HepG2 (cell line): Measurements from ENCODE around the gene AP2A2. TPM values are rescaled to one million over a fixed set of nuclear protein-coding genes. Genes with fewer than 3 reads are reported as not detected.

Experiments
- ATAC-seq: fragments of 200-7000 bp; cut with Tn5 transposase; 3 replicates; pipeline ENCODE4 v1.9.1; 2020; ENCODE audit warnings: mild to moderate bottlenecking, moderate library complexity
- BruUV-seq: library from RNA; stranded (reverse); fragments of 400-500 nt; replicated peaks from 2 replicates; lab custom pipeline; 2021; lab: Mats Ljungman, UMichigan
- CTCF ChIA-PET: fragments of 300-600 bp; formaldehyde crosslinking; extraction: SDS; loops from one replicate; lab custom pipeline; 2021; ENCODE audit warnings: low total read pairs, inconsistent platforms, low intra/inter-chr PET ratio; lab: Yijun Ruan, JAX
- POLR2A ChIA-PET: fragments of 350-600 bp; sonication (Branson Sonifier 250); formaldehyde crosslinking; loops from one replicate; lab custom pipeline; 2020; ENCODE audit warnings: antibody characterized with exemption, inconsistent platforms; lab: Yijun Ruan, JAX
- DNase-seq: peaks from one replicate; pipeline ENCODE4 v3.0.0-alpha.2; 2015; ENCODE audit warnings: low spot score
- FAIRE-seq: peaks from 3 replicates; lab custom pipeline; 2011; peaks lifted over from hg19 to GRCh38; lab: Jason Lieb, UNC
- H2AFZ ChIP-seq: one replicate; pipeline ENCODE4 v1.6.1; 2011; ENCODE audit warnings: low read length, inconsistent platforms
- H3K27ac ChIP-seq: fragments of 300-600 bp; 3 replicates; pipeline ENCODE4 v1.8.0; 2011; ENCODE audit warnings: mixed run types, mild to moderate bottlenecking, mixed read lengths, low read length, inconsistent platforms; ENCODE audit not compliant: insufficient read depth; ENCODE audit errors: extremely low read length
- H3K27me3 ChIP-seq, 2 experiments: fragments of 200-600 bp in 1 of 2; 2 replicates in 1 of 2; 3 replicates in 1 of 2; pipeline versions ENCODE4 v1.6.0 to v1.8.0; 2011; ENCODE audit warnings: low read length in 2 of 2, mild to moderate bottlenecking in 2 of 2, moderate library complexity in 2 of 2, inconsistent platforms in 1 of 2; ENCODE audit not compliant: insufficient read depth in 2 of 2, control insufficient read depth in 1 of 2
- H3K36me3 ChIP-seq, 2 experiments: fragments of 200-600 bp in 1 of 2; replicated peaks in 1 of 2; 2 replicates in 1 of 2; 3 replicates in 1 of 2; pipeline versions ENCODE4 v1.5.1 to v1.8.0; 2011; ENCODE audit warnings: low read length in 2 of 2, inconsistent platforms in 1 of 2; ENCODE audit not compliant: insufficient read depth in 2 of 2, control insufficient read depth in 1 of 2
- H3K4me1 ChIP-seq: 2 replicates; pipeline ENCODE4 v1.5.1; 2012; ENCODE audit warnings: low read length, inconsistent platforms; ENCODE audit not compliant: insufficient read depth
- H3K4me2 ChIP-seq: 2 replicates; pipeline ENCODE4 v1.6.0; 2011; ENCODE audit warnings: low read depth, low read length, inconsistent platforms
- H3K4me3 ChIP-seq, 3 experiments: fragments of 200-600 bp in 1 of 3; sonication (generic), shearing (Covaris generic) in 1 of 3; replicated peaks in 1 of 3; 2 replicates each; pipeline ENCODE4 v1.5.1; 2011 to 2016; ENCODE audit warnings: low read length in 3 of 3, inconsistent platforms in 2 of 3, low read depth in 2 of 3, mild to moderate bottlenecking in 2 of 3, control low read depth in 1 of 3, mixed read lengths in 1 of 3; ENCODE audit not compliant: insufficient read depth in 1 of 3
- H3K79me2 ChIP-seq: one replicate; pipeline ENCODE4 v1.6.1; 2011; ENCODE audit warnings: low read length, inconsistent platforms; ENCODE audit not compliant: insufficient read depth
- H3K9ac ChIP-seq: 2 replicates; pipeline ENCODE4 v1.6.0; 2011; ENCODE audit warnings: mild to moderate bottlenecking, low read depth, low read length, inconsistent platforms; ENCODE audit not compliant: insufficient read depth
- H3K9me3 ChIP-seq: 2 replicates; pipeline ENCODE4 v1.5.1; 2012; ENCODE audit warnings: mild to moderate bottlenecking, low read length
- H4K20me1 ChIP-seq: 2 replicates; pipeline ENCODE4 v1.6.0; 2011; ENCODE audit warnings: inconsistent platforms, mild to moderate bottlenecking, low read length, moderate library complexity; ENCODE audit not compliant: insufficient read depth
- ATF5 ChIP-seq: sonication (generic); formaldehyde crosslinking; IDR thresholded peaks from 2 replicates; pipeline ENCODE4 v1.4.0; 2020; ENCODE audit warnings: mild to moderate bottlenecking, low read depth, missing genetic modification reagents
- HIVEP1 ChIP-seq: sonication (generic); formaldehyde crosslinking; IDR thresholded peaks from 2 replicates; pipeline ENCODE4 v1.4.0; 2020; ENCODE audit warnings: mild to moderate bottlenecking, missing genetic modification reagents
- ZNF720 ChIP-seq: sonication (generic); formaldehyde crosslinking; IDR thresholded peaks from 2 replicates; pipeline ENCODE4 v1.4.0; 2020; ENCODE audit warnings: missing genetic modification reagents
- WGBS: methylation state at CpG from one replicate; pipeline ENCODE4 v1.1.6; 2017; ENCODE audit warnings: low lambda C conversion rate; 5-methylcytosine and 5-hydroxymethylcytosine counted together
- in situ Hi-C: cut with HindIII; loops from 2 replicates; pipeline ENCODE4 v1.10.0; 2017; ENCODE audit warnings: low pct_unique_long_range_greater_than_20kb; ENCODE audit not compliant: extremely low pct_ligation_motif_present
- intact Hi-C: fragments of 100-400 bp; cut with micrococcal nuclease; formaldehyde crosslinking; loops from one replicate; pipeline ENCODE4 v1.10.0; 2022; ENCODE audit not compliant: unreplicated experiment
- polyA plus RNA-seq, 8 experiments: library from polyadenylated mRNA; depleted of rRNA in 3 of 8; stranded (reverse) in 7 of 8; unstranded in 1 of 8; fragments of >200 nt; fragmentation: Illumina TruSeq in 4 of 8; extraction: Trizol in 4 of 8; gene quantifications; 2 replicates each; pipeline versions ENCODE4 v1.2.1 to v1.2.3, GENCODE V29; 2011 to 2016; ENCODE audit warnings: low read depth in 4 of 8, missing spikeins in 1 of 8, mixed read lengths in 1 of 8; ENCODE audit not compliant: insufficient read depth in 1 of 8
- total RNA-seq, 5 experiments: library from RNA; depleted of rRNA; stranded (reverse); fragments of >200 nt; fragmentation: Illumina TruSeq; extraction: Trizol; gene quantifications; 2 replicates each; pipeline ENCODE4 v1.2.3, GENCODE V29; 2016; ENCODE audit warnings: low read depth in 1 of 5

The AP2A2 gene
- total and polyA plus RNA-seq, 2 of the 13 experiments (the other 11 are each of a cell fraction or from before 2014, with no cell fraction given): 25.7 to 75.7 TPM

- Histone ChIP-seq H3K27me3 (no peaks in the 10 kb centered on the region; a peak in 2 of 5 replicates), H3K4me2 (no peak overlapping the region), H3K79me2 (peaks cover 30% of the 10 kb centered on the region), H3K9ac (no peak overlapping the region), H4K20me1 (no peaks in the 10 kb centered on the region), H3K9me3 (no peaks in the 10 kb centered on the region), H3K27ac (no peak overlapping the region), H3K4me1 (peaks cover 25% of the 10 kb centered on the region), H2AFZ (no peak overlapping the region), H3K36me3 (peaks cover 14 to 27% of the 10 kb centered on the region in 2 experiments), H3K4me3 (no peak overlapping the region)
- ATAC-seq: no peak
- FAIRE-seq: no peak
- ChIA-PET POLR2A (no interaction called here), CTCF (no interaction called here)
- in situ Hi-C loops (no loop called here), intact Hi-C loops (no loop called here)
- TF ChIP-seq ATF5 (CRISPR knock-in tag): no peak
- no peak for TF ChIP-seq HIVEP1 (CRISPR knock-in tag)
- DNase-seq: no peak
- no TSS peak for BruUV-seq
- 100% methylated on average over 2 of the region's 2 CpGs for WGBS
These were observed 18.0 kb upstream of the AP2A2 start for GRCh38 chr11:907668-908067.

GRCh38 chr11:908273-908672, 17.4 kb upstream of the AP2A2 start:
- in situ Hi-C loops: no loop called here
- no peak overlapping the region for H3K9ac ChIP-seq
- no peak for ATAC-seq
- peaks cover 10 to 21% of the 10 kb centered on the region in 2 experiments for H3K36me3 ChIP-seq
- no TSS peak for BruUV-seq
- intact Hi-C loops: no loop called here
- POLR2A ChIA-PET: no interaction called here
- H2AFZ ChIP-seq: no peak overlapping the region
- no peak for DNase-seq
- WGBS: 88% methylated on average over 3 of the region's 5 CpGs
- no peak overlapping the region for H3K4me3 ChIP-seq
- TF ChIP-seq ZNF720 (CRISPR knock-in tag): no peak
- TF ChIP-seq, all 625 proteins: peak for 0
- H3K27ac ChIP-seq: no peak overlapping the region
- H3K79me2 ChIP-seq: peaks cover 30% of the 10 kb centered on the region
- no peaks in the 10 kb centered on the region; a peak in 2 of 5 replicates for H3K27me3 ChIP-seq
- no peak for FAIRE-seq
- CTCF ChIA-PET: no interaction called here
- H3K4me1 ChIP-seq: peaks cover 25% of the 10 kb centered on the region
- no peak overlapping the region for H3K4me2 ChIP-seq
- H3K9me3 ChIP-seq: no peaks in the 10 kb centered on the region
- H4K20me1 ChIP-seq: no peaks in the 10 kb centered on the region
